22Rv1 (cell line): ENCODE data around the gene SLC28A3.

Experiments used
- ZFX ChIP-seq: fragments of 450-650 bp; IDR thresholded peaks from 2 replicates; pipeline ENCODE4 v1.6.1; 2017; ENCODE audit warnings: antibody characterized with exemption, borderline replicate concordance
- TF ChIP-seq, protein P1 (sequence below): fragments of 450-650 bp; IDR thresholded peaks from 2 replicates; pipeline ENCODE4 v1.5.1; 2017; ENCODE audit warnings: mild to moderate bottlenecking

DNA sequence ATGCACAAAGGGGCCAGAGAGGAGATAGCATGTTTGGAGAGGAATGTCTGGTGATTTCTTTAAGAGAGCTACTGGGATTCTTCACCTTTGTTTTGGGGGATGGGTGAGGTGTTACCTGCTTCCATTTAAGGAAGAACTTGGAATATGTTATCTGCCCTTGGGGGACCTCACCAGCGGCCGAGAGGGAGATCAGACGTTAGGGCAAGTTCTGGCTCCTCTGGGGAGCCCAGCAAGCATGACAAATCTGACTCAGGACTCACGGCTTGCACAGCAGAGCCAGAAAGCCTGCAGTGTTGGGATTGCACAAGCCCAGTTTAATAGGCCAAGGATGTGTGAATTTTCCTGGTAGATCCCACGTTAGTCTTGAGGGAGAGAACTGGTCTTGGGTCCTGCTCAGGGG, 40.3 kb downstream of the SLC28A3 start:
- TF ChIP-seq, protein P1, sequence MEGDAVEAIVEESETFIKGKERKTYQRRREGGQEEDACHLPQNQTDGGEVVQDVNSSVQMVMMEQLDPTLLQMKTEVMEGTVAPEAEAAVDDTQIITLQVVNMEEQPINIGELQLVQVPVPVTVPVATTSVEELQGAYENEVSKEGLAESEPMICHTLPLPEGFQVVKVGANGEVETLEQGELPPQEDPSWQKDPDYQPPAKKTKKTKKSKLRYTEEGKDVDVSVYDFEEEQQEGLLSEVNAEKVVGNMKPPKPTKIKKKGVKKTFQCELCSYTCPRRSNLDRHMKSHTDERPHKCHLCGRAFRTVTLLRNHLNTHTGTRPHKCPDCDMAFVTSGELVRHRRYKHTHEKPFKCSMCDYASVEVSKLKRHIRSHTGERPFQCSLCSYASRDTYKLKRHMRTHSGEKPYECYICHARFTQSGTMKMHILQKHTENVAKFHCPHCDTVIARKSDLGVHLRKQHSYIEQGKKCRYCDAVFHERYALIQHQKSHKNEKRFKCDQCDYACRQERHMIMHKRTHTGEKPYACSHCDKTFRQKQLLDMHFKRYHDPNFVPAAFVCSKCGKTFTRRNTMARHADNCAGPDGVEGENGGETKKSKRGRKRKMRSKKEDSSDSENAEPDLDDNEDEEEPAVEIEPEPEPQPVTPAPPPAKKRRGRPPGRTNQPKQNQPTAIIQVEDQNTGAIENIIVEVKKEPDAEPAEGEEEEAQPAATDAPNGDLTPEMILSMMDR, result no peak
- TF ChIP-seq ZFX, result no peak
